Tibial nerve (tissue), 4 donors: ENCODE data around the gene RPP38.

Experiments used
- EP300 ChIP-seq, 2 donors: sonication (generic); formaldehyde crosslinking; IDR thresholded peaks; one replicate each; pipeline ENCODE4 v1.6.1; 2017; ENCODE audit warnings: antibody characterized with exemption in 2 of 2, mild to moderate bottlenecking in 1 of 2
- POLR2A ChIP-seq, 2 donors: fragments of 450-650 bp; IDR thresholded peaks; one replicate each; pipeline ENCODE4 v1.6.1; 2017; ENCODE audit warnings: antibody characterized with exemption in 2 of 2, mild to moderate bottlenecking in 2 of 2, moderate library complexity in 2 of 2
- TF ChIP-seq, protein P1 (sequence below), 5 experiments: fragments of 200-600 bp in 3 of 5; fragments of 450-650 bp in 2 of 5; sonication (generic) in 3 of 5; IDR thresholded peaks; one replicate each; pipeline ENCODE4 v1.5.1; 2016 to 2019; ENCODE audit warnings: antibody characterized with exemption in 5 of 5, mild to moderate bottlenecking in 3 of 5, moderate library complexity in 2 of 5

GRCh38 chr10:15147594-15148392 lies 50.6 kb downstream of the RPP38 start:
- TF ChIP-seq, protein P1, sequence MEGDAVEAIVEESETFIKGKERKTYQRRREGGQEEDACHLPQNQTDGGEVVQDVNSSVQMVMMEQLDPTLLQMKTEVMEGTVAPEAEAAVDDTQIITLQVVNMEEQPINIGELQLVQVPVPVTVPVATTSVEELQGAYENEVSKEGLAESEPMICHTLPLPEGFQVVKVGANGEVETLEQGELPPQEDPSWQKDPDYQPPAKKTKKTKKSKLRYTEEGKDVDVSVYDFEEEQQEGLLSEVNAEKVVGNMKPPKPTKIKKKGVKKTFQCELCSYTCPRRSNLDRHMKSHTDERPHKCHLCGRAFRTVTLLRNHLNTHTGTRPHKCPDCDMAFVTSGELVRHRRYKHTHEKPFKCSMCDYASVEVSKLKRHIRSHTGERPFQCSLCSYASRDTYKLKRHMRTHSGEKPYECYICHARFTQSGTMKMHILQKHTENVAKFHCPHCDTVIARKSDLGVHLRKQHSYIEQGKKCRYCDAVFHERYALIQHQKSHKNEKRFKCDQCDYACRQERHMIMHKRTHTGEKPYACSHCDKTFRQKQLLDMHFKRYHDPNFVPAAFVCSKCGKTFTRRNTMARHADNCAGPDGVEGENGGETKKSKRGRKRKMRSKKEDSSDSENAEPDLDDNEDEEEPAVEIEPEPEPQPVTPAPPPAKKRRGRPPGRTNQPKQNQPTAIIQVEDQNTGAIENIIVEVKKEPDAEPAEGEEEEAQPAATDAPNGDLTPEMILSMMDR (IDR thresholded peaks at IDR 0.05) = no peak
- TF ChIP-seq POLR2A (IDR thresholded peaks at IDR 0.05) (no peak), EP300 (IDR thresholded peaks at IDR 0.05) (no peak)
